SK-N-MC (cell line): Measurements from ENCODE around the gene NINJ1.

Experiments
- EZH2 ChIP-seq: fragments of 200-600 bp; sonication (generic); IDR thresholded peaks from one replicate; pipeline ENCODE4 v1.6.1; 2017; ENCODE audit warnings: antibody characterized with exemption
- FOXP2 ChIP-seq: optimal IDR thresholded peaks from 2 replicates; pipeline ENCODE3; 2011; ENCODE audit warnings: mild to moderate bottlenecking, moderate library complexity; ENCODE audit not compliant: insufficient read depth; ENCODE audit errors: extremely low read length, control extremely low read depth
- POLR2AphosphoS5 ChIP-seq: IDR thresholded peaks from 2 replicates; pipeline ENCODE4 v1.6.1; 2012; ENCODE audit warnings: mild to moderate bottlenecking, low read depth, low read length, borderline replicate concordance

DNA sequence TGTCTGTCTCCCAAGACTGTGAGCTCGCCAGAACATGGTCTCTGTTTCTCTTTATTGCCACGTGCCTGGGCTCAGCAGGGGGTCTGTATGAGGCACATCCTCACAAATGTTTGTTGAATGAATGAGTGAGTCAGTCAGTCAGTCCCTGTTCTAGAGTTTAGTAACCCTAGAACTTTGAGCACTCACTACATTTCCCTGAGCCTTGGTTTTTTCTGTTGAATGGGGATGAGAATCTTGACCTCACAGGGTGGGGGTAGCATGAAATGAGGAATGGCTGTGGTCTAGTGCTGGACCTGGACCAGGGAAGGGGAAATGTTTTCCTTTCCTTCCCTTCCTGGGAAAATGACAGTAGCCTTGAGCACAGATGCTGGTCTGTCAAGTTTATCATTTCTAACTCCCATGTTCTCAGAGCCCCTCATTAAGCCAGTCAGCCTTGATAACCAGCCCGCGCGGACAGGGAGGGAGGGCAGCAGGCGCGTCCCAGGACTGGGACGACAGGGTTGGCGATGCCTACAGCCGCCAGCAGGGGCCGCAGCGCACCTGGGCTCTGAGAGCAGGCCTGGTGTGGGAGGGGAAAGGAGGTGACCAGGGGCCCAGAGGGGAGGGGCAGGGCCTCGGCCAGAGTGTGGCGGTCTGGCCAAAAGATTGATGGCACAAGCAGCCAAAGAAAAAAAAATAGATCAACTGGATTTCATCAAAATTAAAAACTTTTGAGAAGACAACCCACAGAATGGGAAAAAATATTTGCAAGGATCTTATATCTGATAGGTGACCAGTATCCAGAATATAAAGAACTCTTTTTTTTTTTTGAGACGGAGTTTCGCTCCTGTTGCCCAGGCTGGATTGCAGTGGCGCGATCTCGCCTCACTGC is 25.8 kb upstream of the NINJ1 start:
- TF ChIP-seq POLR2AphosphoS5 (no peak), EZH2 (no peak), FOXP2 (no peak)
